ENCODE data around the gene RND1. TPM values are rescaled to one million over a fixed set of nuclear protein-coding genes. Genes with fewer than 3 reads are reported as not detected.

Gene RND1
- total and polyA plus RNA-seq, 2 of the 13 experiments (the other 11 are each of a cell fraction or from before 2014, with no cell fraction given), result 1.8 to 1.9 TPM

DNA sequence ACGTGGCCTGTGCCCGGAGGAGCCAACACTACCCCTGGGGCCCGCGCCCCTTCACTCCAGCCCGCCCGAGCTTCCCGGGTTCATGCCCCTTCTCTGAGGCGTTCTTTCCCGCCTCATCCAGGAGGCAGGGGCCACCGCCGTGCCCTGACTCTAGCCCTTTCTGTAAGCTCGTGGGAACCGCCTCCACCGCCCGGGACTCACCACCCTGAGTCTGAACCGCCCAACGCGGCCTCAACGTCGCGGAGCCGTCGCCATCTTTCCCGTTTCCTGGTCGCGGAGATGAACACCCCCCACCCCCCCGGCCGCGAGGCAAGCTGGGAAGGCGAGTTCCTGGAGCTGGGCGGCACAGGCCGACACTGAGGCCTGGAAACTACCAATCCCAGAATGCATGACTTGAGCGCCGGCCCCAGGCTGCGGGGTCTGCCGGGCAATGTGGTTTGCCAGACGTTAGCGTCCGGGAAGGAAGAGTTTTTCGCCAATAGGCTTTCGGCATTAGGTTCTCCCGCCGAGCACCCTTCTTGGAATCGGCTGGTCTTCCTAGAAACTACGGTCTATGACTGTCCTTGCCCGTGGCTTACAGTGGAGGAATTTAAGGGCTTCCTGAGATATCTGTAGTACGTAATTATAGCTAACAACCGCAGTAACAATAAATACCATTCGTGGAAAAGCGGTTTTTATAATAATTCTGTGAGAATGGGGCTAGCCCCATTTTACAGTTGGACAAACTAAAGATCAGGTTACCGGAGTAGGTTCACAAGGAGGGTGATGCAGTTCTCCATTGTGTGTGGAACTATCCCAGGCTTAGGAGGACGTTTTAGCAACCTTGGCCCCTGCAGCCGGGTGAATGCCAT lies 13.6 kb downstream of the RND1 start, which contains the start of gene DDX23 (continued):
- TF ChIP-seq, protein P1, sequence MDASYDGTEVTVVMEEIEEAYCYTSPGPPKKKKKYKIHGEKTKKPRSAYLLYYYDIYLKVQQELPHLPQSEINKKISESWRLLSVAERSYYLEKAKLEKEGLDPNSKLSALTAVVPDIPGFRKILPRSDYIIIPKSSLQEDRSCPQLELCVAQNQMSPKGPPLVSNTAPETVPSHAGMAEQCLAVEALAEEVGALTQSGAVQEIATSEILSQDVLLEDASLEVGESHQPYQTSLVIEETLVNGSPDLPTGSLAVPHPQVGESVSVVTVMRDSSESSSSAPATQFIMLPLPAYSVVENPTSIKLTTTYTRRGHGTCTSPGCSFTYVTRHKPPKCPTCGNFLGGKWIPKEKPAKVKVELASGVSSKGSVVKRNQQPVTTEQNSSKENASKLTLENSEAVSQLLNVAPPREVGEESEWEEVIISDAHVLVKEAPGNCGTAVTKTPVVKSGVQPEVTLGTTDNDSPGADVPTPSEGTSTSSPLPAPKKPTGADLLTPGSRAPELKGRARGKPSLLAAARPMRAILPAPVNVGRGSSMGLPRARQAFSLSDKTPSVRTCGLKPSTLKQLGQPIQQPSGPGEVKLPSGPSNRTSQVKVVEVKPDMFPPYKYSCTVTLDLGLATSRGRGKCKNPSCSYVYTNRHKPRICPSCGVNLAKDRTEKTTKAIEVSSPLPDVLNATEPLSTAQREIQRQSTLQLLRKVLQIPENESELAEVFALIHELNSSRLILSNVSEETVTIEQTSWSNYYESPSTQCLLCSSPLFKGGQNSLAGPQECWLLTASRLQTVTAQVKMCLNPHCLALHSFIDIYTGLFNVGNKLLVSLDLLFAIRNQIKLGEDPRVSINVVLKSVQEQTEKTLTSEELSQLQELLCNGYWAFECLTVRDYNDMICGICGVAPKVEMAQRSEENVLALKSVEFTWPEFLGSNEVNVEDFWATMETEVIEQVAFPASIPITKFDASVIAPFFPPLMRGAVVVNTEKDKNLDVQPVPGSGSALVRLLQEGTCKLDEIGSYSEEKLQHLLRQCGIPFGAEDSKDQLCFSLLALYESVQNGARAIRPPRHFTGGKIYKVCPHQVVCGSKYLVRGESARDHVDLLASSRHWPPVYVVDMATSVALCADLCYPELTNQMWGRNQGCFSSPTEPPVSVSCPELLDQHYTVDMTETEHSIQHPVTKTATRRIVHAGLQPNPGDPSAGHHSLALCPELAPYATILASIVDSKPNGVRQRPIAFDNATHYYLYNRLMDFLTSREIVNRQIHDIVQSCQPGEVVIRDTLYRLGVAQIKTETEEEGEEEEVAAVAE (CRISPR knock-in tag; IDR thresholded peaks at IDR 0.05; ENCODE audit: borderline replicate concordance), result no peak
- TF ChIP-seq, protein P2, sequence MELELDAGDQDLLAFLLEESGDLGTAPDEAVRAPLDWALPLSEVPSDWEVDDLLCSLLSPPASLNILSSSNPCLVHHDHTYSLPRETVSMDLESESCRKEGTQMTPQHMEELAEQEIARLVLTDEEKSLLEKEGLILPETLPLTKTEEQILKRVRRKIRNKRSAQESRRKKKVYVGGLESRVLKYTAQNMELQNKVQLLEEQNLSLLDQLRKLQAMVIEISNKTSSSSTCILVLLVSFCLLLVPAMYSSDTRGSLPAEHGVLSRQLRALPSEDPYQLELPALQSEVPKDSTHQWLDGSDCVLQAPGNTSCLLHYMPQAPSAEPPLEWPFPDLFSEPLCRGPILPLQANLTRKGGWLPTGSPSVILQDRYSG (CRISPR knock-in tag; IDR thresholded peaks at IDR 0.05), result no peak
- TF ChIP-seq, protein P3, sequence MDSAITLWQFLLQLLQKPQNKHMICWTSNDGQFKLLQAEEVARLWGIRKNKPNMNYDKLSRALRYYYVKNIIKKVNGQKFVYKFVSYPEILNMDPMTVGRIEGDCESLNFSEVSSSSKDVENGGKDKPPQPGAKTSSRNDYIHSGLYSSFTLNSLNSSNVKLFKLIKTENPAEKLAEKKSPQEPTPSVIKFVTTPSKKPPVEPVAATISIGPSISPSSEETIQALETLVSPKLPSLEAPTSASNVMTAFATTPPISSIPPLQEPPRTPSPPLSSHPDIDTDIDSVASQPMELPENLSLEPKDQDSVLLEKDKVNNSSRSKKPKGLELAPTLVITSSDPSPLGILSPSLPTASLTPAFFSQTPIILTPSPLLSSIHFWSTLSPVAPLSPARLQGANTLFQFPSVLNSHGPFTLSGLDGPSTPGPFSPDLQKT (CRISPR knock-in tag; IDR thresholded peaks at IDR 0.05; ENCODE audit: borderline replicate concordance), result peak; percentile 61; the same call in 1 of the 2 replicates
- TF ChIP-seq TMF1 (CRISPR knock-in tag; IDR thresholded peaks at IDR 0.05; ENCODE audit: low read depth) (0 out of 2 replicates have a peak, but pooled peaks have one; percentile 49), SNAPC2 (CRISPR knock-in tag; IDR thresholded peaks at IDR 0.05) (no peak), ZBTB7A (CRISPR knock-in tag; IDR thresholded peaks at IDR 0.05) (no peak), ZBTB7B (CRISPR knock-in tag; IDR thresholded peaks at IDR 0.05) (no peak), BRCA1 (CRISPR knock-in tag; IDR thresholded peaks at IDR 0.05) (no peak), GTF2F1 (IDR thresholded peaks at IDR 0.05; ENCODE audit: low read length) (no peak), SRSF1 (optimal IDR thresholded peaks at IDR 0.05; ENCODE audit: low read depth, low read length) (peak; percentile 99), ZNF607 (CRISPR knock-in tag; IDR thresholded peaks at IDR 0.05; ENCODE audit: borderline replicate concordance) (peak; percentile 36; the same call in 1 of the 2 replicates), ZNF546 (CRISPR knock-in tag; conservative IDR thresholded peaks at IDR 0.05) (no peak), KAT8 (CRISPR knock-in tag; IDR thresholded peaks at IDR 0.05) (peak; percentile 93)
- TF ChIP-seq, protein P4, sequence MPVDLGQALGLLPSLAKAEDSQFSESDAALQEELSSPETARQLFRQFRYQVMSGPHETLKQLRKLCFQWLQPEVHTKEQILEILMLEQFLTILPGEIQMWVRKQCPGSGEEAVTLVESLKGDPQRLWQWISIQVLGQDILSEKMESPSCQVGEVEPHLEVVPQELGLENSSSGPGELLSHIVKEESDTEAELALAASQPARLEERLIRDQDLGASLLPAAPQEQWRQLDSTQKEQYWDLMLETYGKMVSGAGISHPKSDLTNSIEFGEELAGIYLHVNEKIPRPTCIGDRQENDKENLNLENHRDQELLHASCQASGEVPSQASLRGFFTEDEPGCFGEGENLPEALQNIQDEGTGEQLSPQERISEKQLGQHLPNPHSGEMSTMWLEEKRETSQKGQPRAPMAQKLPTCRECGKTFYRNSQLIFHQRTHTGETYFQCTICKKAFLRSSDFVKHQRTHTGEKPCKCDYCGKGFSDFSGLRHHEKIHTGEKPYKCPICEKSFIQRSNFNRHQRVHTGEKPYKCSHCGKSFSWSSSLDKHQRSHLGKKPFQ (CRISPR knock-in tag; IDR thresholded peaks at IDR 0.05; ENCODE audit: insufficient replicate concordance), result no peak
- TF ChIP-seq, protein P5, sequence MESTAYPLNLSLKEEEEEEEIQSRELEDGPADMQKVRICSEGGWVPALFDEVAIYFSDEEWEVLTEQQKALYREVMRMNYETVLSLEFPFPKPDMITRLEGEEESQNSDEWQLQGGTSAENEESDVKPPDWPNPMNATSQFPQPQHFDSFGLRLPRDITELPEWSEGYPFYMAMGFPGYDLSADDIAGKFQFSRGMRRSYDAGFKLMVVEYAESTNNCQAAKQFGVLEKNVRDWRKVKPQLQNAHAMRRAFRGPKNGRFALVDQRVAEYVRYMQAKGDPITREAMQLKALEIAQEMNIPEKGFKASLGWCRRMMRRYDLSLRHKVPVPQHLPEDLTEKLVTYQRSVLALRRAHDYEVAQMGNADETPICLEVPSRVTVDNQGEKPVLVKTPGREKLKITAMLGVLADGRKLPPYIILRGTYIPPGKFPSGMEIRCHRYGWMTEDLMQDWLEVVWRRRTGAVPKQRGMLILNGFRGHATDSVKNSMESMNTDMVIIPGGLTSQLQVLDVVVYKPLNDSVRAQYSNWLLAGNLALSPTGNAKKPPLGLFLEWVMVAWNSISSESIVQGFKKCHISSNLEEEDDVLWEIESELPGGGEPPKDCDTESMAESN (CRISPR knock-in tag; conservative IDR thresholded peaks at IDR 0.05), result peak; percentile 51; the same call in 1 of the 2 replicates
- TF ChIP-seq, protein P6, sequence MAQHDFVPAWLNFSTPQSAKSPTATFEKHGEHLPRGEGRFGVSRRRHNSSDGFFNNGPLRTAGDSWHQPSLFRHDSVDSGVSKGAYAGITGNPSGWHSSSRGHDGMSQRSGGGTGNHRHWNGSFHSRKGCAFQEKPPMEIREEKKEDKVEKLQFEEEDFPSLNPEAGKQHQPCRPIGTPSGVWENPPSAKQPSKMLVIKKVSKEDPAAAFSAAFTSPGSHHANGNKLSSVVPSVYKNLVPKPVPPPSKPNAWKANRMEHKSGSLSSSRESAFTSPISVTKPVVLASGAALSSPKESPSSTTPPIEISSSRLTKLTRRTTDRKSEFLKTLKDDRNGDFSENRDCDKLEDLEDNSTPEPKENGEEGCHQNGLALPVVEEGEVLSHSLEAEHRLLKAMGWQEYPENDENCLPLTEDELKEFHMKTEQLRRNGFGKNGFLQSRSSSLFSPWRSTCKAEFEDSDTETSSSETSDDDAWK (CRISPR knock-in tag; IDR thresholded peaks at IDR 0.05), result no peak

Data from HepG2 (cell line).